Panc1 (cell line): ENCODE data around the gene TM9SF4.

Experiments
- POLR2AphosphoS5 ChIP-seq: IDR thresholded peaks from 2 replicates; pipeline ENCODE4 v1.6.1; 2012; ENCODE audit warnings: mild to moderate bottlenecking, low read depth, low read length, moderate library complexity
- TCF7L2 ChIP-seq: IDR thresholded peaks from 2 replicates; pipeline ENCODE4 v1.6.1; 2011; ENCODE audit warnings: mild to moderate bottlenecking, low read depth, low read length, inconsistent platforms
- TF ChIP-seq, protein P1 (sequence below): fragments of 450-650 bp; IDR thresholded peaks from 2 replicates; pipeline ENCODE4 v1.5.1; 2017; ENCODE audit warnings: mild to moderate bottlenecking
- TF ChIP-seq, protein P2 (sequence below), 2 experiments: IDR thresholded peaks; 2 replicates each; pipeline ENCODE4 v1.6.1; 2011 to 2012; ENCODE audit warnings: low read depth in 2 of 2, control low read depth in 1 of 2, low read length in 1 of 2, mild to moderate bottlenecking in 1 of 2, moderate library complexity in 1 of 2; ENCODE audit not compliant: insufficient read depth in 1 of 2

GRCh38 chr20:32139947-32140346, 30.4 kb downstream of the TM9SF4 start:
- TF ChIP-seq, protein P1, sequence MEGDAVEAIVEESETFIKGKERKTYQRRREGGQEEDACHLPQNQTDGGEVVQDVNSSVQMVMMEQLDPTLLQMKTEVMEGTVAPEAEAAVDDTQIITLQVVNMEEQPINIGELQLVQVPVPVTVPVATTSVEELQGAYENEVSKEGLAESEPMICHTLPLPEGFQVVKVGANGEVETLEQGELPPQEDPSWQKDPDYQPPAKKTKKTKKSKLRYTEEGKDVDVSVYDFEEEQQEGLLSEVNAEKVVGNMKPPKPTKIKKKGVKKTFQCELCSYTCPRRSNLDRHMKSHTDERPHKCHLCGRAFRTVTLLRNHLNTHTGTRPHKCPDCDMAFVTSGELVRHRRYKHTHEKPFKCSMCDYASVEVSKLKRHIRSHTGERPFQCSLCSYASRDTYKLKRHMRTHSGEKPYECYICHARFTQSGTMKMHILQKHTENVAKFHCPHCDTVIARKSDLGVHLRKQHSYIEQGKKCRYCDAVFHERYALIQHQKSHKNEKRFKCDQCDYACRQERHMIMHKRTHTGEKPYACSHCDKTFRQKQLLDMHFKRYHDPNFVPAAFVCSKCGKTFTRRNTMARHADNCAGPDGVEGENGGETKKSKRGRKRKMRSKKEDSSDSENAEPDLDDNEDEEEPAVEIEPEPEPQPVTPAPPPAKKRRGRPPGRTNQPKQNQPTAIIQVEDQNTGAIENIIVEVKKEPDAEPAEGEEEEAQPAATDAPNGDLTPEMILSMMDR = no peak
- TF ChIP-seq POLR2AphosphoS5 = no peak
- TF ChIP-seq, protein P2, sequence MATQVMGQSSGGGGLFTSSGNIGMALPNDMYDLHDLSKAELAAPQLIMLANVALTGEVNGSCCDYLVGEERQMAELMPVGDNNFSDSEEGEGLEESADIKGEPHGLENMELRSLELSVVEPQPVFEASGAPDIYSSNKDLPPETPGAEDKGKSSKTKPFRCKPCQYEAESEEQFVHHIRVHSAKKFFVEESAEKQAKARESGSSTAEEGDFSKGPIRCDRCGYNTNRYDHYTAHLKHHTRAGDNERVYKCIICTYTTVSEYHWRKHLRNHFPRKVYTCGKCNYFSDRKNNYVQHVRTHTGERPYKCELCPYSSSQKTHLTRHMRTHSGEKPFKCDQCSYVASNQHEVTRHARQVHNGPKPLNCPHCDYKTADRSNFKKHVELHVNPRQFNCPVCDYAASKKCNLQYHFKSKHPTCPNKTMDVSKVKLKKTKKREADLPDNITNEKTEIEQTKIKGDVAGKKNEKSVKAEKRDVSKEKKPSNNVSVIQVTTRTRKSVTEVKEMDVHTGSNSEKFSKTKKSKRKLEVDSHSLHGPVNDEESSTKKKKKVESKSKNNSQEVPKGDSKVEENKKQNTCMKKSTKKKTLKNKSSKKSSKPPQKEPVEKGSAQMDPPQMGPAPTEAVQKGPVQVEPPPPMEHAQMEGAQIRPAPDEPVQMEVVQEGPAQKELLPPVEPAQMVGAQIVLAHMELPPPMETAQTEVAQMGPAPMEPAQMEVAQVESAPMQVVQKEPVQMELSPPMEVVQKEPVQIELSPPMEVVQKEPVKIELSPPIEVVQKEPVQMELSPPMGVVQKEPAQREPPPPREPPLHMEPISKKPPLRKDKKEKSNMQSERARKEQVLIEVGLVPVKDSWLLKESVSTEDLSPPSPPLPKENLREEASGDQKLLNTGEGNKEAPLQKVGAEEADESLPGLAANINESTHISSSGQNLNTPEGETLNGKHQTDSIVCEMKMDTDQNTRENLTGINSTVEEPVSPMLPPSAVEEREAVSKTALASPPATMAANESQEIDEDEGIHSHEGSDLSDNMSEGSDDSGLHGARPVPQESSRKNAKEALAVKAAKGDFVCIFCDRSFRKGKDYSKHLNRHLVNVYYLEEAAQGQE (IDR thresholded peaks at IDR 0.05; ENCODE audit: insufficient read depth in 1 of 2, low read depth in 2 of 2, low read length in 1 of 2) = no peak
- TF ChIP-seq TCF7L2 = no peak
